GM18870 (cell line): ENCODE data around the gene HDAC9.

Source experiments
- ATAC-seq: cut with Tn5 transposase; IDR thresholded peaks from one replicate; pipeline ENCODE4 v1.9.1; 2021; ENCODE audit warnings: moderate library complexity; ENCODE audit not compliant: unreplicated experiment

The HDAC9 gene

GRCh38 chr7:18828260-18828993 lies 332.9 kb downstream of the HDAC9 start:
- no peak for ATAC-seq

GRCh38 chr7:18828994-18829857 lies 333.7 kb downstream of the HDAC9 start:
- ATAC-seq, result no peak

GRCh38 chr7:18829858-18830285 lies 334.3 kb downstream of the HDAC9 start:
- ATAC-seq, result no peak

- no peak for ATAC-seq
Observed at GRCh38 chr7:18831419-18831818, 335.9 kb downstream of the HDAC9 start.

GRCh38 chr7:18831943-18832342 lies 336.4 kb downstream of the HDAC9 start:
- no peak for ATAC-seq

- ATAC-seq, result no peak
Observed at GRCh38 chr7:18834577-18834976, 339.0 kb downstream of the HDAC9 start.

GRCh38 chr7:18835001-18835690 lies 339.6 kb downstream of the HDAC9 start:
- no peak for ATAC-seq

GRCh38 chr7:18843979-18844378 lies 348.4 kb downstream of the HDAC9 start:
- ATAC-seq, result no peak

- ATAC-seq, result no peak
Observed at GRCh38 chr7:18844735-18845134, 349.2 kb downstream of the HDAC9 start.

- no peak for ATAC-seq
Observed at GRCh38 chr7:18845700-18846099, 350.2 kb downstream of the HDAC9 start.

- no peak for ATAC-seq
Observed at GRCh38 chr7:18846765-18847215, 351.2 kb downstream of the HDAC9 start.

GRCh38 chr7:18849130-18849529 lies 353.6 kb downstream of the HDAC9 start:
- ATAC-seq, result no peak

GRCh38 chr7:18855796-18856195 lies 360.2 kb downstream of the HDAC9 start:
- ATAC-seq, result no peak

- ATAC-seq, result no peak
Observed at GRCh38 chr7:18858232-18858631, 362.7 kb downstream of the HDAC9 start.

GRCh38 chr7:18859318-18859717 lies 363.8 kb downstream of the HDAC9 start:
- ATAC-seq, result no peak

- ATAC-seq, result no peak
Observed at GRCh38 chr7:18860221-18860620, 364.7 kb downstream of the HDAC9 start.

- ATAC-seq, result peak; percentile 91
Observed at GRCh38 chr7:18861514-18862118, 366.1 kb downstream of the HDAC9 start.

- no peak for ATAC-seq
Observed at GRCh38 chr7:18864967-18865366, 369.4 kb downstream of the HDAC9 start.

- peak; percentile 89 for ATAC-seq
Observed at GRCh38 chr7:18866359-18867036, 370.9 kb downstream of the HDAC9 start.

- no peak for ATAC-seq
Observed at GRCh38 chr7:18872344-18872743, 376.8 kb downstream of the HDAC9 start.
